GM21576 (cell line): ENCODE data around the gene WNT3A.

ENCODE experiments used
- ATAC-seq: cut with Tn5 transposase; IDR thresholded peaks from one replicate; pipeline ENCODE4 v1.9.1; 2021; ENCODE audit warnings: mild to moderate bottlenecking, moderate library complexity; ENCODE audit not compliant: unreplicated experiment

The WNT3A gene

GRCh38 chr1:228096416-228097332, 89.9 kb downstream of the WNT3A start:
- ATAC-seq: no peak

DNA sequence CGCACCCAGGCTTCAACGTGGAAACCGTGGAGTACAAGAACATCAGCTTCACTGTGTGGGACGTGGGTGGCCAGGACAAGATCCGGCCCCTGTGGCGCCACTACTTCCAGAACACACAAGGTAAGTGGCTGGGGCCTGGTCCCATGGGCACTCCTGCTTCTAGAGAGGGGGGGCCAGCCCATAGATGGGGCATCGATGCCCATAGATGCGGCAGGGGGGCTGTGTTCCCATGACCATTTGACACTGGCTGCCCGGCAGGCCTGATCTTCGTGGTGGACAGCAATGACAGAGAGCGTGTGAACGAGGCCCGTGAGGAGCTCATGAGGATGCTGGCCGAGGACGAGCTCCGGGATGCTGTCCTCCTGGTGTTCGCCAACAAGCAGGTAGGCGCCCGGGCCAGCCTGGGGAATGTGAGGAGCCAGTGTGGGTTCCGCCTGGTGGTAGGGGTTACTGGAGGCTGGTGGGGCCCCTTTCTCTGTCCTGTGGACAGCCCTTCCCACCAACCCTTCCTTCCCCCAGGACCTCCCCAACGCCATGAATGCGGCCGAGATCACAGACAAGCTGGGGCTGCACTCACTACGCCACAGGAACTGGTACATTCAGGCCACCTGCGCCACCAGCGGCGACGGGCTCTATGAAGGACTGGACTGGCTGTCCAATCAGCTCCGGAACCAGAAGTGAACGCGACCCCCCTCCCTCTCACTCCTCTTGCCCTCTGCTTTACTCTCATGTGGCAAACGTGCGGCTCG, 90.7 kb downstream of the WNT3A start:
- no peak for ATAC-seq

DNA sequence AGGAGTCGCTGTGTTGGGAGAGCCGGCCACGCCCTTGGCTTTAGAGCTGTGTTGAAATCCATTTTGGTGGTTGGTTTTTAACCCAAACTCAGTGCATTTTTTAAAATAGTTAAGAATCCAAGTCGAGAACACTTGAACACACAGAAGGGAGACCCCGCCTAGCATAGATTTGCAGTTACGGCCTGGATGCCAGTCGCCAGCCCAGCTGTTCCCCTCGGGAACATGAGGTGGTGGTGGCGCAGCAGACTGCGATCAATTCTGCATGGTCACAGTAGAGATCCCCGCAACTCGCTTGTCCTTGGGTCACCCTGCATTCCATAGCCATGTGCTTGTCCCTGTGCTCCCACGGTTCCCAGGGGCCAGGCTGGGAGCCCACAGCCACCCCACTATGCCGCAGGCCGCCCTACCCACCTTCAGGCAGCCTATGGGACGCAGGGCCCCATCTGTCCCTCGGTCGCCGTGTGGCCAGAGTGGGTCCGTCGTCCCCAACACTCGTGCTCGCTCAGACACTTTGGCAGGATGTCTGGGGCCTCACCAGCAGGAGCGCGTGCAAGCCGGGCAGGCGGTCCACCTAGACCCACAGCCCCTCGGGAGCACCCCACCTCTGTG, 91.6 kb downstream of the WNT3A start:
- ATAC-seq: no peak

- ATAC-seq: no peak
Measured at GRCh38 chr1:228099331-228099732, 92.5 kb downstream of the WNT3A start.

DNA sequence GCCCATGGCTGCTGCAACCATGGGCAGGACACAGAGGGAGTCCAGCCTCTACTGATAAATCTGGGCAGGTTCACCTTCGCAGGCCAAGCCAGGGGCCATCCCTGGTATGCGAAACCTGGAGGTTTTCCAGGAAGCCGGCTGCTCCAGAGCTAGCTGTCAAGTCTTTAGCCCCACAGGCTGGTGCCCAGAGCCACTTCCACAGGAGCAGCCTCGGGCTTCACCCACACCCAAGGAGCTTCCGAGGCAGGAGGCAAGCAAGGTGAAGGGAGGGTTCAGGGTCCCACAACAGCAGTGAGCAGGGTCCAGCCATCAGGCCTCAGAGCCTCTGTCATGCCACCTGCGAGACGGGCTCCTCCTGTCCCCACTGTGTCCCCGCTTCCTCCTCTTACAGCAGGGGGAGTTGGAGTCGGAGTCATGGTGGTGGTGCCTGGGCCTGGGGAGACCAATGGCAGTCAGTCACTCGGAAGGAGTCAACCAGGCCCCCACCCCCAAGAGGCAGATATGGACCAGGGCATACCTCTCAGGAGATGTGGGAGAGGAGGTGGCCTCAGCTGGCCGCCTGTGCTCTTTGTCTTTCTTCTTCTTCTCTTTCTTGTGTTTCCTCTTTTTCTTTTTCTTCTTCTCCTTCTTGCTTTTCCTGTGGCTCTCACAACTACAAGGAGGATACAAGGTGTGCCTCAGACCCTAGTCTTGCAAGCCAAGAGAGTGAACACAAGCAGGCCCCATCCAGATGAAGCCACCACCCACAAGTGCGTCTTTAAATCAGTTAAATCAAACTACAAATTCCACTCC, 94.2 kb downstream of the WNT3A start:
- no peak for ATAC-seq

DNA sequence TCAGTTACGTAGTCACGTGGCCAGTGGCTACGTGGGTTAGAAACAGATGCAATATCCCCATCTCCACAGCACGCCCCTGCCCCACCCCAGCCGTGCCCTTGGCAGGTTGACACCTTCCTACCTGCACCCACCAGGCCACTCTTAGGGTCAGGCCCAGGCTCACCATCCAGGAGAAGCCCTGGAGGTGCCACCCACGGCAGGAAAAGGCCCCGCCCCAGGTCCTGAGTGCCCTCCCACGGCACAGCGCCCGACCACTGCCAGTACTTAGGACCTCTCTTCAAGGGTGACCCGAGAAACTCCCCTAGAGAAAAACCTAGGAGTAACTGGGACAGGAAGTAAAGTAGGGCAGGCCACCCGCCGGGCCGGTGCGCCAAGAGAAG, 94.8 kb downstream of the WNT3A start:
- no peak for ATAC-seq

DNA sequence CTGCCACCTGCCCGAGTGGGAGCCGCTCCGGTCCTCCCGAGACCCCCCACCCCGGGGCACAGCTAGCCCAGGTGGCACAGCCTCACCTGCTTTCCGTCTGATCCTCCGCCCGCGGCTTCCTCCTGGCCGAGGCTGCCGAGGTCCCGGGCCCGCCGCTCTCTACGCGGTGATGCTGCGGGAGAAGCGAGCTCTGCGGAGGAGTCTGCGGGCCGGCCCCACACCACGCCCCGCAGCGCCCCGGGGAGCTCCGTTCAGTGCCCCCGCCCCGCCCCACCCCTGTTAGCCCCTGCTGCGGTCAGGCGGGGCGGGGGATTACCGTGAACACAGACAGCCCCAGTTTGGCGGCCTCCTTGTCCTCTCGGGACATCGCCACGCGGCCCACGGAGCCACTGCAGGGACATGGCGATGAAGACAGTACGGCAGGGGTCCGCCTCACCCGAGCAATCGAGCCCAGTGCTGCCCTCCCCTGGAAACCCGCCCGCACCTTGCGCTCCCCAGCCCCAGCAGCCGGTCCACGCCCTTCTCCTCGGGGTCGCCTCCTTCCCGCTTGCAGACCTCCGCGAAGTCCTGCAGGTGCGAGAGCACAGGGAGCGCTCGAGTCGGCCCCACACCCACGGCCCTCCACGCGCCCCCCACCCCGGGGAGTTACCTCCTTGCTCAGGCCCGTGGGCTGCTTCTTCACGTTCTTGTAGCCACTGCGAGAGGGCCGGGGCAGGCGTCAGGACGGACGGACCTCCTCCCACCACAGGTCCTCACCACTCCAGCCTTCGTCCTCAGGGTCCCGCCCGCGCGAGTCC, 95.4 kb downstream of the WNT3A start:
- peak; percentile 25 for ATAC-seq

- peak; percentile 60 for ATAC-seq
Measured at GRCh38 chr1:228102791-228103620, 96.2 kb downstream of the WNT3A start, which contains the start of gene C1orf35. Gene C1orf35, minus strand, starts transcription at chr1:228103325. Its CDS starts 98 bp downstream, at chr1:228103227.

GRCh38 chr1:228104526-228105269, 97.9 kb downstream of the WNT3A start:
- no peak for ATAC-seq

- ATAC-seq: no peak
Measured at GRCh38 chr1:228105270-228105995, 98.6 kb downstream of the WNT3A start.

GRCh38 chr1:228105996-228106799, 99.4 kb downstream of the WNT3A start:
- no peak for ATAC-seq

GRCh38 chr1:228106800-228107054, 99.9 kb downstream of the WNT3A start:
- ATAC-seq: no peak

DNA sequence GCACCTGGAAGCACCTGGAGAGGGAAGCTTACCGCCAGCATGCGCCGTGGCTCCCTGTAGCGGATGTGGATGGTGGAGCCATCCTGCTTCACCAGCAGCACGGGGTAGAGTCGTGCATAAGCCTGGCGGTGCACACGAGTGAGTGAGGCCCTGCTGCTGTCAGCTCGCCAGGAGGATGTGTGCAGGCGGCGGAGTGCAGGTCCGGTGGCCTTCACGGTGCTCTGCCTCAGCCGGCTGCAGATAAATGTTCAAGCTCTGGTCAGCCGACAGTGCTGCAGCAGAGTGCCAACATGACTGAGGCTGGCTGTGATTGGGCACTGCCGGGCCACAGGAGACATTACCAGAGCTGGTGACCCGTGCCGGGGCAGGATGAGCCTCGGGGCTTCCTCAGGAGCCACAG, 100.8 kb downstream of the WNT3A start:
- ATAC-seq: no peak

GRCh38 chr1:228108055-228108690, 101.4 kb downstream of the WNT3A start:
- ATAC-seq: no peak

DNA sequence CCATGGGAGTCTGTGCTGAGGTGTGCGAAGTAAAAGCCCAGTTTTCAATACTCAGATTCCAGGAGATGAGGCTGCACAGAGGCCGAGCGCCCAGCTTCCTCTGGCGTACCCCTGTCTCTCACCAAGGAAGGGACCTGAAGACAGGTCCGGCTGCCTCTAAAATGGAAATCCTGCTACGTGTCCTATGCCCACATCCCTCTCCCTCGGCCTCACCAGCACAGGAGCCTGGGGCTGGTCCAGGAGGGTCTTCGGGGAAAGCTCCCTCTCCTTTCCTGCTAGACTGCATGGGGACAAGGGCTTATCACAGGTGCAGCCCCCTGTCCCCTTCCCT, 101.9 kb downstream of the WNT3A start:
- ATAC-seq: no peak

DNA sequence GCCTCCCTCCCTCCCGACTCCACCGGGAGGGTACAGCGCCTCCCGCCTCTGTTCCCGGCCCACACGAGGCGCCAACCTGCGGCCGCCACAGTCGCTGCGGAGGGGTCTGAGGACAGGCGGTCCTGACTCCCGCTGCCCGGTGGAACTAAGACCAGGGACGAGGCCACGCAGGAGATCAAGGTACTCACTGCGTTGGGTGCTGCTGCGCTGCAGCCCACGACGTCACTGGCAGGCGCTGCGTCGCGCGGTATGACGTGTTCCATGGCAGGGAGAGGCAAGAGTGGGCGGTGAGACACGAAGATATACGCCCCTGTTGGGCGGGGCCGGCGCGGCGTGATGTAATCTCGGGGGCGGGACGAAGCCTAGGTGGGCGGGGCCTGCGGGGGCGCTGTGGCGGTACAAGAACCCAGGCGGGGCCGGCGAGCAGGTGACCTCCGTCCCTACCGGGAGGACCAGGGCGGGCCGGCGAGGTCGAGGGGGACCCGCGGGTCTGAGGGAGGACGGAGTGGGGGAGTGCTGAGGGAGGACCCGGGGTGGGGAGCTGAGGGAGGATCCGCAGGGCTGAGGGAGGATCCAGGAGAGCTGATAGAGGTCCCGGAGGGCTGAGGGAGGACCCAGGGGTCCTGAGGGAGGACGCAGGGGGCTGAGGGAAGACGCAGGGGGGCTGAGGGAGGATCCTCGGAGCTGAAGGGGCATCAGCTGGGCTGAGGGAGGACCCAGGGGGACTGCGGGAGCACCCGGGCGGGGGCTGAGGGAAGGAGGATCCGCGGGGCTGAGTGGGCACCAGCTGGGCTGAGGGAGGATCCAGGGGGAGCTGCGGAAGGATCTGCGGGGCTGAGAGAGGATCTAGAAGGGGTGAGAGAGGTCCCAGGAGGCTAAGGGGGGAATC, 102.5 kb downstream of the WNT3A start, which contains the start of gene MRPL55:
MRPL55 (minus strand) TSS at position 227 of the 889 bp plus-strand sequence. CDS start 1,039 bp downstream, outside the sequence.
- ATAC-seq: peak; percentile 81
